Right ventricle myocardium inferior (tissue), 1 donor: ENCODE results near the gene FAM13B. TPM values are rescaled to one million over a fixed set of nuclear protein-coding genes. Genes with fewer than 3 reads are reported as not detected.

Experiments
- ATAC-seq: fragments of 200-7000 bp; cut with Tn5 transposase; one replicate; pipeline ENCODE4 v1.9.1; 2020; ENCODE audit warnings: mild to moderate bottlenecking, moderate library complexity
- DNase-seq: peaks from one replicate; pipeline ENCODE4 v3.0.0; 2021; ENCODE audit errors: missing footprints
- intact Hi-C: fragments of 100-400 bp; cut with DNase I; formaldehyde crosslinking; loops from one replicate; pipeline ENCODE4 v1.11.0; 2022
- total RNA-seq: library from RNA; stranded (reverse); fragmentation: NEBNext Ultra II Directional; extraction: Animal tissue kit (Norgen Biotek cat#: 25700); gene quantifications from one replicate; pipeline ENCODE4 v1.2.1, GENCODE V29; 2021
- donor health status: DM: no; HTN: yes; CAD: no; lungs with severe emphysema.

The FAM13B gene
- total RNA-seq, 1 donor from 2014 or later: 22.6 TPM

GRCh38 chr5:137935190-137935589 is 97.7 kb downstream of the FAM13B start:
- DNase-seq (no peak), ATAC-seq (no peak)
- intact Hi-C loops: no loop called here

GRCh38 chr5:137933491-137933911 is 99.4 kb downstream of the FAM13B start:
- no peak for DNase-seq
- intact Hi-C loops: no loop called here

GRCh38 chr5:137932800-137933199 is 100.1 kb downstream of the FAM13B start:
- intact Hi-C loops: no loop called here
- ATAC-seq: peak; percentile 76
- no peak for DNase-seq

More at GRCh38 chr5:137933491-137933911, 99.4 kb downstream of the FAM13B start:
- ATAC-seq: peak; percentile 29

- intact Hi-C loops: no loop called here
- ATAC-seq (no peak), DNase-seq (no peak)
Measured at GRCh38 chr5:137923856-137924255, 109.0 kb downstream of the FAM13B start.

- DNase-seq (no peak), ATAC-seq (no peak)
- intact Hi-C loops: no loop called here
Measured at GRCh38 chr5:137921931-137922330, 110.9 kb downstream of the FAM13B start.

GRCh38 chr5:137916923-137917322 is 116.0 kb downstream of the FAM13B start:
- no peak for ATAC-seq
- intact Hi-C loops: no loop called here
- no peak for DNase-seq

- no peak for ATAC-seq
Measured at GRCh38 chr5:137914758-137915157, 118.1 kb downstream of the FAM13B start.

GRCh38 chr5:137902408-137903133 is 130.3 kb downstream of the FAM13B start:
- ATAC-seq (no peak), DNase-seq (no peak)
- intact Hi-C loops: no loop called here

More at GRCh38 chr5:137914758-137915157, 118.1 kb downstream of the FAM13B start:
- DNase-seq: no peak
- intact Hi-C loops: no loop called here

GRCh38 chr5:137901011-137901817 is 131.7 kb downstream of the FAM13B start:
- no peak for DNase-seq
- intact Hi-C loops: no loop called here
- no peak for ATAC-seq

GRCh38 chr5:137899493-137899892 is 133.4 kb downstream of the FAM13B start:
- DNase-seq (no peak), ATAC-seq (no peak)
- intact Hi-C loops: no loop called here

GRCh38 chr5:137896560-137896959 is 136.3 kb downstream of the FAM13B start:
- intact Hi-C loops: no loop called here
- ATAC-seq (no peak), DNase-seq (no peak)

- ATAC-seq (no peak), DNase-seq (no peak)
- intact Hi-C loops: loop anchor here (5.0 kb wide), 1 partner anchor 138 kb away; the partner anchor contains the start of gene FAM13B
Measured at GRCh38 chr5:137894586-137894985, 138.3 kb downstream of the FAM13B start.

- ATAC-seq: no peak
- DNase-seq: no peak
- intact Hi-C loops: loop anchor here (5.0 kb wide), 1 partner anchor 140 kb away; the partner anchor contains the start of gene FAM13B
Measured at GRCh38 chr5:137891849-137892248, 141.0 kb downstream of the FAM13B start.

GRCh38 chr5:137890845-137891244 is 142.0 kb downstream of the FAM13B start:
- intact Hi-C loops: loop anchor here (5.0 kb wide), 1 partner anchor 141 kb away; the partner anchor contains the start of gene FAM13B
- ATAC-seq: no peak

GRCh38 chr5:137888863-137889759 is 143.8 kb downstream of the FAM13B start, which contains the start of gene PKD2L2:
Gene PKD2L2 (plus strand): TSS chr5:137889457. CDS start chr5:137889492, 35 bp downstream.
- ATAC-seq: peak; percentile 98
- DNase-seq: peak; percentile 94
- intact Hi-C loops: loop anchor here (2.0 kb wide), 1 partner anchor 52 kb away; no protein-coding TSS in a partner anchor

More at GRCh38 chr5:137890845-137891244, 142.0 kb downstream of the FAM13B start:
- DNase-seq: no peak

GRCh38 chr5:137888466-137888862 is 144.4 kb downstream of the FAM13B start:
- intact Hi-C loops: loop anchor here (2.0 kb wide), 1 partner anchor 52 kb away; no protein-coding TSS in a partner anchor
- no peak for DNase-seq
- ATAC-seq: no peak
